K562 (cell line): ENCODE results near the gene SYT1.

ENCODE experiments used
- BCL6 ChIP-seq: fragments of 250-450 bp; sonication (Bioruptor Pico); IDR thresholded peaks from 2 replicates; pipeline ENCODE4 v1.4.0; 2020
- EP300 ChIP-seq: IDR thresholded peaks from 2 replicates; pipeline ENCODE4 v1.6.1; 2012; ENCODE audit warnings: low read length, improper control_type of control experiment
- NR4A1 ChIP-seq, 2 experiments: fragments of 250-450 bp in 1 of 2; fragments of 450-650 bp in 1 of 2; sonication (Bioruptor Pico) in 1 of 2; IDR thresholded peaks; 2 replicates each; pipeline versions ENCODE4 v1.4.0 to v1.6.1; 2016 to 2020; ENCODE audit warnings: mild to moderate bottlenecking in 2 of 2, missing compliant biosample characterization in 1 of 2, missing genetic modification characterization in 1 of 2, moderate library complexity in 1 of 2
- POLR2AphosphoS5 ChIP-seq: IDR thresholded peaks from 2 replicates; pipeline ENCODE4 v1.6.1; 2011; ENCODE audit warnings: mild to moderate bottlenecking, low read depth, low read length, moderate library complexity; ENCODE audit not compliant: control insufficient read depth, insufficient read depth
- SRF ChIP-seq, 2 experiments: fragments of 250-450, 450-650 bp in 1 of 2; sonication (Bioruptor Pico) in 1 of 2; sonication (generic) in 1 of 2; formaldehyde crosslinking; IDR thresholded peaks; 2 replicates each; pipeline versions ENCODE4 v1.5.0 to v1.5.1; 2020 to 2022; ENCODE audit warnings: mild to moderate bottlenecking in 1 of 2, missing genetic modification reagents in 1 of 2
- XRCC4 ChIP-seq: IDR thresholded peaks from one replicate; pipeline ENCODE4 v1.6.1; 2011; ENCODE audit not compliant: insufficient read depth, insufficient read length; ENCODE audit errors: extremely low read depth
- ZNF589 ChIP-seq: fragments of 200-800 bp; sonication (Bioruptor generic); IDR thresholded peaks from 2 replicates; pipeline ENCODE4 v1.6.1; 2016; ENCODE audit warnings: low read depth, missing genetic modification characterization, missing compliant biosample characterization
- ZNF644 ChIP-seq: fragments of 200-800 bp; sonication (Bioruptor generic); IDR thresholded peaks from 2 replicates; pipeline ENCODE4 v1.6.1; 2016; ENCODE audit warnings: low read depth, missing genetic modification characterization, missing compliant biosample characterization
- TF ChIP-seq, protein P1 (sequence below), 3 experiments: IDR thresholded peaks in 2 of 3; conservative IDR thresholded peaks in 1 of 3; 2 replicates each; pipeline ENCODE4 v1.5.1; 2011 to 2012; ENCODE audit warnings: low read length in 3 of 3, mild to moderate bottlenecking in 3 of 3, control low read depth in 2 of 3, improper control_type of control experiment in 1 of 3, inconsistent platforms in 1 of 3, low read depth in 1 of 3, mixed read lengths in 1 of 3, moderate library complexity in 1 of 3; ENCODE audit not compliant: insufficient read depth in 2 of 3

DNA sequence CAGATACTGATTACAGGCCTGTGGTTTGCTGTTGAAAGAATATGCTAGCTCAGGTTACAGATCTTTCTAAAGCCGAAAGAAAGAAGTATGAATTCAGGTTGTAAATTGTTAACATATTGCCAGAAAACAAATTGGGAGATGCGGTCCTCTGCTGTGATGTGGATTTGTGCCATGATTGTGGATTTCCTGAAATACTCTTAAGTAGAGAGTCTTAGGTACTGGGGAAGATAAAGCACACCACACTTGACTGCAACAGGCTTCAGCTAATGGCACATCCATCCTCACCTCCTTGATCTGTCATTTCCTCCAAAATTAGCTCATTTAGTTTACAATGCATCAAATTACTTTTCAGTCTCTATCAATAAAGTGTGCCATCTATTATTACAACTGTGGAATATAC lies 279.2 kb downstream of the SYT1 start:
- TF ChIP-seq ZNF589 (CRISPR knock-in tag) (no peak), POLR2AphosphoS5 (no peak), XRCC4 (no peak), BCL6 (CRISPR knock-in tag) (no peak), NR4A1 (CRISPR knock-in tag; IDR thresholded peaks at IDR 0.05) (no peak), NR4A1 (tag; IDR thresholded peaks at IDR 0.05) (no peak), SRF (CRISPR knock-in tag; IDR thresholded peaks at IDR 0.05) (no peak), EP300 (no peak), ZNF644 (no peak)
- TF ChIP-seq, protein P1, sequence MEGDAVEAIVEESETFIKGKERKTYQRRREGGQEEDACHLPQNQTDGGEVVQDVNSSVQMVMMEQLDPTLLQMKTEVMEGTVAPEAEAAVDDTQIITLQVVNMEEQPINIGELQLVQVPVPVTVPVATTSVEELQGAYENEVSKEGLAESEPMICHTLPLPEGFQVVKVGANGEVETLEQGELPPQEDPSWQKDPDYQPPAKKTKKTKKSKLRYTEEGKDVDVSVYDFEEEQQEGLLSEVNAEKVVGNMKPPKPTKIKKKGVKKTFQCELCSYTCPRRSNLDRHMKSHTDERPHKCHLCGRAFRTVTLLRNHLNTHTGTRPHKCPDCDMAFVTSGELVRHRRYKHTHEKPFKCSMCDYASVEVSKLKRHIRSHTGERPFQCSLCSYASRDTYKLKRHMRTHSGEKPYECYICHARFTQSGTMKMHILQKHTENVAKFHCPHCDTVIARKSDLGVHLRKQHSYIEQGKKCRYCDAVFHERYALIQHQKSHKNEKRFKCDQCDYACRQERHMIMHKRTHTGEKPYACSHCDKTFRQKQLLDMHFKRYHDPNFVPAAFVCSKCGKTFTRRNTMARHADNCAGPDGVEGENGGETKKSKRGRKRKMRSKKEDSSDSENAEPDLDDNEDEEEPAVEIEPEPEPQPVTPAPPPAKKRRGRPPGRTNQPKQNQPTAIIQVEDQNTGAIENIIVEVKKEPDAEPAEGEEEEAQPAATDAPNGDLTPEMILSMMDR (IDR thresholded peaks at IDR 0.05 in 2 of 3, conservative IDR thresholded peaks at IDR 0.05 in 1 of 3; ENCODE audit: insufficient read depth in 2 of 3, low read depth in 1 of 3, low read length in 3 of 3), result no peak
